ENCODE data around the gene BANF2. TPM values are rescaled to one million over a fixed set of nuclear protein-coding genes. Genes with fewer than 3 reads are reported as not detected.

Gene BANF2
- 0.35 TPM in 1 of 2 replicates, not detected in the other for total RNA-seq (2016; rRNA removed; fragmentation: Illumina TruSeq; extraction: Trizol)
- total RNA-seq (2016; cell fraction: cytosol; rRNA removed; fragmentation: Illumina TruSeq; extraction: Trizol; ENCODE audit: low read depth): 0.53 TPM in 1 of 2 replicates, not detected in the other
- not detected in 2 replicates for total RNA-seq (2016; cell fraction: insoluble cytoplasmic fraction; rRNA removed; fragmentation: Illumina TruSeq; extraction: Trizol)
- total RNA-seq (2016; cell fraction: membrane; rRNA removed; fragmentation: Illumina TruSeq; extraction: Trizol): not detected in 2 replicates
- total RNA-seq (2016; cell fraction: nucleus; rRNA removed; fragmentation: Illumina TruSeq; extraction: Trizol): not detected in 2 replicates
- not detected in 2 replicates for polyA plus RNA-seq (2011; rRNA removed)
- not detected in 2 replicates for polyA plus RNA-seq (2011; cell fraction: cytosol; rRNA removed)
- not detected in 2 replicates for polyA plus RNA-seq (2011; cell fraction: nucleus; rRNA removed)
- not detected in 2 replicates for polyA plus RNA-seq (2012)
- not detected in 2 replicates for polyA plus RNA-seq (2016; cell fraction: cytosol; fragmentation: Illumina TruSeq; extraction: Trizol; ENCODE audit: low read depth)
- not detected in 2 replicates for polyA plus RNA-seq (2016; cell fraction: insoluble cytoplasmic fraction; fragmentation: Illumina TruSeq; extraction: Trizol; ENCODE audit: low read depth)
- polyA plus RNA-seq (2016; cell fraction: membrane; fragmentation: Illumina TruSeq; extraction: Trizol; ENCODE audit: low read depth): not detected in 2 replicates
- not detected in 2 replicates for polyA plus RNA-seq (2016; cell fraction: nucleus; fragmentation: Illumina TruSeq; extraction: Trizol; ENCODE audit: insufficient read depth, low read depth)
- polyA minus RNA-seq (2011; rRNA and poly(A)+ RNA removed; ENCODE audit: low replicate concordance): not detected in 2 replicates
- polyA minus RNA-seq (2011; cell fraction: cytosol; rRNA and poly(A)+ RNA removed): not detected in 2 replicates
- polyA minus RNA-seq (2011; cell fraction: nucleus; rRNA and poly(A)+ RNA removed): not detected in 2 replicates
- percentile 3 among the genes with signal in this experiment for Bru-seq, nascent RNA
- percentile 7 among the genes with signal in this experiment for BruChase-seq, experiment 1, labeled RNA remaining after a 6-hour chase
- BruChase-seq, experiment 2, labeled RNA remaining after a 2-hour chase: percentile 5 among the genes with signal in this experiment
- long read RNA-seq, experiment 1: 0 reads
- long read RNA-seq, experiment 2: 0 reads

DNA sequence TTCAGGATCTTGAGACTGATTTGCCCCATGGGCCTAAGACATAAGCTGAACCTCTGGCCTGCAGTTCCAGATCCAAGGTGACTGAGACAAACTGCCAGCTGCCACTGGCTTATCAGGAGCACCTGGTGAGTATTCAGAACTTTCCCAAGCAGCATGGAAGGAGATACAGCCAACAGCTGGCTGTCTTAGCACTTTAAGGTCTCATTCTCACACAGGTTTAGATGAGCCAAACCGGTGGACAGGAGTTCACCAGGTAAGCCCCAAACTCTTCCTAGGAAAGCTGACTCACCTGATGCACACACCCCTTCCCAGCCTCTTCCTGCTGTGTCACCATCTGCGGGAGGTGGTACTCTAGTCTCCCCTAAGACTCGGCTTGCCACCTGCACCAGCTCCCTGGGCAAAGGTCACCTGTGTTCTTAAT, at the start of gene BANF2:
Gene BANF2 (plus strand): TSS at position 36 of the 421 bp plus-strand sequence. CDS start 25,060 bp downstream, outside the sequence.
- intact Hi-C loops (cut with micrococcal nuclease; ENCODE audit: unreplicated experiment): no loop called here
- Histone ChIP-seq H4K20me1 (ENCODE audit: insufficient read depth, low read length) (no peaks in the 10 kb centered on the region), H3K9me3 (ENCODE audit: low read length) (no peaks in the 10 kb centered on the region), H3K4me2 (ENCODE audit: low read depth, low read length) (no peak within 1 kb of the TSS), H3K4me3 (replicated peaks in 1 of 3; ENCODE audit: insufficient read depth in 1 of 3, low read depth in 2 of 3, low read length in 3 of 3) (no peak within 1 kb of the TSS), H3K4me1 (ENCODE audit: insufficient read depth, low read length) (peaks cover 20% of the 10 kb centered on the region), H3K9ac (ENCODE audit: insufficient read depth, low read depth, low read length) (no peak within 1 kb of the TSS), H3K27ac (ENCODE audit: extremely low read length, insufficient read depth, low read length) (no peak within 1 kb of the TSS), H3K27me3 (ENCODE audit: control insufficient read depth in 1 of 2, insufficient read depth in 2 of 2, low read length in 2 of 2) (peaks cover 14 to 64% of the 10 kb centered on the region in 2 experiments), H3K79me2 (ENCODE audit: insufficient read depth, low read length) (no peaks in the 10 kb centered on the region), H3K36me3 (replicated peaks in 1 of 2; ENCODE audit: control insufficient read depth in 1 of 2, insufficient read depth in 2 of 2, low read length in 2 of 2) (no peaks in the 10 kb centered on the region), H2AFZ (ENCODE audit: low read length) (no peak within 1 kb of the TSS)
- in situ Hi-C loops (cut with HindIII; ENCODE audit: extremely low pct_ligation_motif_present, low pct_unique_long_range_greater_than_20kb): no loop called here
- no peak for FAIRE-seq
- CTCF ChIA-PET (ENCODE audit: low intra/inter-chr PET ratio, low total read pairs): no interaction called here
- TF ChIP-seq MAF1 (CRISPR knock-in tag; IDR thresholded peaks at IDR 0.05; ENCODE audit: borderline replicate concordance) (no peak), ZNF383 (CRISPR knock-in tag; IDR thresholded peaks at IDR 0.05; ENCODE audit: borderline replicate concordance) (no peak)
- TF ChIP-seq, protein P1, sequence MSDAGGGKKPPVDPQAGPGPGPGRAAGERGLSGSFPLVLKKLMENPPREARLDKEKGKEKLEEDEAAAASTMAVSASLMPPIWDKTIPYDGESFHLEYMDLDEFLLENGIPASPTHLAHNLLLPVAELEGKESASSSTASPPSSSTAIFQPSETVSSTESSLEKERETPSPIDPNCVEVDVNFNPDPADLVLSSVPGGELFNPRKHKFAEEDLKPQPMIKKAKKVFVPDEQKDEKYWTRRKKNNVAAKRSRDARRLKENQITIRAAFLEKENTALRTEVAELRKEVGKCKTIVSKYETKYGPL (CRISPR knock-in tag; IDR thresholded peaks at IDR 0.05): no peak
- DNase-seq (ENCODE audit: low spot score): no peak
- no peak for ATAC-seq
- 41% methylated on average over 3 of the region's 3 CpGs for WGBS (ENCODE audit: low lambda C conversion rate)
- POLR2A ChIA-PET: interaction anchor here (1.0 to 2.6 kb wide), 4 partner anchors 8 to 156 kb away, joined by 3 to 12 read pairs (median 4); partner anchors contain the start of gene RRBP1
- BruUV-seq (replicated peaks): no TSS peak

All from HepG2 (cell line).